Measurements from ENCODE around the gene OXA1L.
"Not testable (repeated sequence)": the region's sequence is repeated elsewhere in the genome, so short reads cannot be mapped to it uniquely, and the experiment has no call there.

OXA1L gene

GRCh38 chr14:22769369-22769768 lies 2.9 kb downstream of the OXA1L start:
- no peak for DNase-seq (ENCODE audit: low spot score)

DNA sequence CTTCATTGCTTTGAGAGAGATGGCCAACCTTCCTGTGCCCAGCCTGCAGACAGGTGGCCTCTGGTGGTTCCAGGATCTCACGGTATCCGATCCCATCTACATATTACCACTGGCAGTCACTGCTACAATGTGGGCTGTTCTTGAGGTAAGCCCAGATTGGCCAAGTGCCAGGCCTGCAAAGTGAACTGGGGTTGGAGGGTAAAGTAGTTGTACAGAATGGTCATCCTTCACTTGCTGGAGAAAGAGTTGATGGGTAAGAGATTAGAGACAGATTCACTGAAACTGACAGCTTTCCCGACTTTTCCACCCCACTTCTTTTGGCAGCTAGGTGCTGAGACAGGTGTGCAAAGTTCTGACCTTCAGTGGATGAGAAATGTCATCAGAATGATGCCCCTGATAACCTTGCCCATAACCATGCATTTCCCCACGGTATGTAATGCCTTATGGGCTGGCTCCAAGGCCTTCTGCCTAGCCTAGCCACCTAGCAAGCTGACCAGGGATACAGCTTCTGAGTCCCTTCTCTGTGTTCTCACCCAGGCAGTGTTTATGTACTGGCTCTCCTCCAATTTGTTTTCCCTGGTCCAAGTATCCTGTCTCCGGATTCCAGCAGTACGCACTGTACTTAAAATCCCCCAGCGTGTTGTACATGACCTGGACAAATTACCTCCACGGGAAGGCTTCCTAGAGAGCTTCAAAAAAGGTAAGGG lies 4.1 kb downstream of the OXA1L start:
- DNase-seq (ENCODE audit: low spot score), result no peak

GRCh38 chr14:22772725-22773124 lies 6.2 kb downstream of the OXA1L start:
- DNase-seq (ENCODE audit: low spot score), result no peak

GRCh38 chr14:22773162-22774010 lies 6.9 kb downstream of the OXA1L start:
- DNase-seq (ENCODE audit: low spot score), result no peak

- DNase-seq (ENCODE audit: low spot score), result no peak
Observed at GRCh38 chr14:22774011-22774706, 7.7 kb downstream of the OXA1L start.

DNA sequence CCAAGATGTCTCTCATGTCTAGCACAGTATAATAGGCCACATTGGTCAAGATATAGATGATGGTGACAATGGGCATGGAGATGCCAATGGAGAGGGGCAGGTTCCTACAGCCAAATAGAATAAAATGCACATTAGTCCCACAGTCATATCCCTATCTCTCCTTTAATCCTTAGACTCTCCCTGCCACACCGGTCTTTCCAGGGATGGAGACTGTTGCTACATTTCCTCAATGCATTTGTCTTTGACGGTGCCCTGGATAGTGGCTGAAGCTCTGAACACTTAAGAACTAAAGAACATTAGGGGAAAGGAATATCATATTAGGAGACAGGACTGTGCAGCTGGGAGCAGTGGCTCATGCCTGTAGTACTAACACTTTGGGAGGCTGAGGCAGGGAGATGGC lies 9.7 kb downstream of the OXA1L start:
- DNase-seq (ENCODE audit: low spot score), result no peak

DNA sequence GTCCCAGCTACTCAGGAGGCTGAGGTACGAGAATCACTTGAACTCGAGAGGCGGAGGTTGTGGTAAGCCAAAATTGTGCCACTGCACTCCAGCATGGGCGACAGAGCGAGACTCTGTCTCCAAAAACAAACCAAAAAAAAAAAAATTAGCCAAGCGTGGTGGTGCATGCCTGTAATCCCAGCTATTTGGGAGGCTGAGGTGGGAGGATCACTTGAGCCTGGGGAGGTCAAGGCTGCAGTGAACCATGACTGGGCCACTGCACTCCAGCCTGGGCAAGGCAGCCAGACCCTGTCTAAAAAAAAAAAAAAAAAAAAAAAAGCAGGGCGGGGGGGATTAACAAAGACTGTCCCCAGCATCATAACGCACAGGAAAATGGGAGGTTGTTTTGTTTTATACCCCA lies 10.4 kb downstream of the OXA1L start:
- DNase-seq (ENCODE audit: low spot score), result not testable (repeated sequence)

- no peak for DNase-seq (ENCODE audit: low spot score)
Observed at GRCh38 chr14:22778084-22778483, 11.6 kb downstream of the OXA1L start.

- DNase-seq (ENCODE audit: low spot score), result no peak
Observed at GRCh38 chr14:22780105-22780679, 13.7 kb downstream of the OXA1L start.

DNA sequence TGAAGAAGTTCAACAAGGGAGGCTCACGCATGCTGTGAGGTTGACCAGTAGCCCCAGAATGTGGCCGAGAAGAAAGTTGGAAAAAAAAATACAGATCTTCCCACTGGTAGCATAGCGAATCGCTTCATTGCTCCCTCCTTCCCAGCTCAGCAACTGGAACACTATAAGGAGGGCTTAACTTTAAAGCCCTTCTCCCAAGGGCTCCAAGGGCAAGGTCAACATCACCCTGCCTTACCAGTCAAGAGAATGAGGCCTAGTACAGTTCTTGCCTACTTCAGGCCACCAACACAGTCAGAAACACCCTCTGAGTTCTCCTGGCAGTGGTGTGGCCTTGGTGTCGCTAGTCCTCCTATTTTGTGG lies 14.4 kb downstream of the OXA1L start:
- DNase-seq (ENCODE audit: low spot score), result no peak

GRCh38 chr14:22781301-22781991 lies 15.0 kb downstream of the OXA1L start:
- no peak for DNase-seq (ENCODE audit: low spot score)

DNA sequence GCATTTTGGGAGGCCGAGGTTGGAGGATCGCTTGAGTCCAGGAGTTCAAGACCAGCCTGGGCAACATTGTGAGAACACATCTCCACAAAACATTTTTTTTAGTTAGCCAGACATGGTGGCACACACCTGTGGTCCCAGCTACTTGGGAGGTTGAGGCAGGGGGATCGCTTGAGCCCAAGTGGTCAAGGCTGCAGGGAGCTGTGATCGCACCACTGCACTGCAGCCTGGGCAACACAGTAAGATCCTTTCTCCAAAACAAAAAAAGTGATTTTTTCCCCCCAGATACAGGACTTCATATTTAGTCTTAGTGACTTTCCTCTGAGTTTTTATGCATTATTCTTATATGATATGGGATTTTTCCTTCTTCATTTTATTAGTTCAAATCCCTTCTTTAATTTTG lies 20.2 kb downstream of the OXA1L start:
- DNase-seq (ENCODE audit: low spot score), result no peak

DNA sequence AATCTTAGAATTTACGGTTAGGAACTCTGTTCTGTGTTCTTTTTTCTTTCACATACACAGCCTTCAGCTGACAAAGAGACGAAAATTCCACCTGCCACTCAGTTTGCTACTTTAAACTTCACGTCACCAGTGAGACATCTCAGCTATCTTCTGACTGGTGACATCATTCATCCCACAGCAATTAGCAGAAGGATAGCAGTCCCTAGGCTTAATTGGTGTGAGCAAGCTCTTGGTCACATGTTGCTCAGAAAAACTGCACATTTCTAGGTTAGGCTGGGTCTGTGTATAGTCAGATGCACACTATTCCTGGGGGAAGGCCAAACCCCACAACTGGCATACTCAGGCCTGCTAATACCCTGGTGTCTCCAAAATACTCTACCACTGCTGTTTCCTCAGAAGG lies 24.8 kb downstream of the OXA1L start:
- DNase-seq (ENCODE audit: low spot score), result no peak

- no peak for DNase-seq (ENCODE audit: low spot score)
Observed at GRCh38 chr14:22792158-22792557, 25.7 kb downstream of the OXA1L start.

DNA sequence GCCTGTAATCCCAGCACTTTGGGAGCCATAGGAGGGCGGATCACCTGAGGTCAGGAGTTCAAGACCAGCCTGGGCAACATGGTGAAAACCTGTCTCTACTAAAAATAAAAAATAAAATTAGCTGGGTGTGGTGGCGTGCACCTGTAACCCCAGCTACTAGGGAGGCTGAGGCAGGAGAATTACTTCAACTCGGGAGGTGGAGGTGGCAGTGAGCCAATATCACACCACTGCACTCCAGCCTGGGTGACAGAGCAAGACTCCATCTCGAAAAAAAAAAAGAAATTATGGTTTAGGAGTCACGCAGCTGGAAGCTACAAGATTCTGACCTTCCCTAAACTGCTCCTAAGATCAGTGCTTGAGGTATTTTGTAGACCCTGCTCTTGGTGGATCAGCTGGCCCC lies 27.1 kb downstream of the OXA1L start:
- not testable (repeated sequence) for DNase-seq (ENCODE audit: low spot score)

GRCh38 chr14:22793976-22794375 lies 27.5 kb downstream of the OXA1L start:
- DNase-seq (ENCODE audit: low spot score), result no peak

- DNase-seq (ENCODE audit: low spot score), result no peak
Observed at GRCh38 chr14:22794551-22794951, 28.1 kb downstream of the OXA1L start.

DNA sequence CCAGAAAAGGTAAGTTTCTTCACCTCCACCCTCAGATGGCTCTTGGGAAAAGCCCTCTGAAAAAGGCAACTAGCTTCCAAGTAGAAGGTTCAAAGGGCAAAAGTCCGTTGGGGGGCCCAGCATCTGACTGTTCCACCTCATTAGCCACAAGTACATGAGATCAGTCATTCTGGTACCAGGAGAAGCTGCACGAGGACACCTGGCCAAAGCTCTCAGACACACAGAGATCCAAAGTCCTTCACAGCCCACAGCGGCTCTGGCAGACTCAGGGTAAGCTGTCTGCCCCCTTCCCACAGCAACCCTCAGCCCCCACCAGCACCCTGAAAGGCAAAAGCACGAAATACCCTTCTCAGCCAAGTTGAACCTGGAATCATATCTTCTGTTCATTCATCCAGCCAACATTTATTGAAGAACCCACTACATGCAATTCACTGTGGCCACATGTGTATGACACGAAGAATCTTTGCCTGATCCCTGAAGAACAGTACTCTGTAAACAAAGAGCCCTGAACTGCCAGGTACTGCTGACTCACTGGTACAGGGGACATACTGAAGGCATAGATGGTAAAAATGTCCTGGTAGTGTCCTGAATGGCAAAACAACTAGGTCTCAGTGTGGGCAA lies 29.7 kb downstream of the OXA1L start:
- DNase-seq (ENCODE audit: low spot score), result no peak

GRCh38 chr14:22797017-22797917 lies 30.8 kb downstream of the OXA1L start:
- no peak for DNase-seq (ENCODE audit: low spot score)

DNA sequence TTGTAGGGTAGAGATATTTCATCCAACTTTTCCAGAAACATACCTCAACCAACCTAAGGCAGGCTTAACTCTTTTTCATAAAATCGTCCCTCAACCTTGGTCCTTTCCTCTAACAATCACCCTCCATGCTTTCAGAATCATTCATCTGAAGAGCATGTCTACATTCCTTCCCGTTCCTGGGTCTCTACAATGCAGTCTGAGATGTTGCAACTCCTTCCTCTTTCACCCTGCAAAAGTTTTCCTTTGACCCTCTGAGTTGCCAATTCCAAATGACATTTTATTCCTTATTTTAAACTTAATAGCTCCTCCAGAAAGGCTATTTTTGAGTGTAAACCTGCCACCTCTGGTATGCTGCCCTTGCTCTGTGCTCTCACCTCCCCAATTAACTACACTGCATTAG lies 32.0 kb downstream of the OXA1L start:
- DNase-seq (ENCODE audit: low spot score), result no peak

DNA sequence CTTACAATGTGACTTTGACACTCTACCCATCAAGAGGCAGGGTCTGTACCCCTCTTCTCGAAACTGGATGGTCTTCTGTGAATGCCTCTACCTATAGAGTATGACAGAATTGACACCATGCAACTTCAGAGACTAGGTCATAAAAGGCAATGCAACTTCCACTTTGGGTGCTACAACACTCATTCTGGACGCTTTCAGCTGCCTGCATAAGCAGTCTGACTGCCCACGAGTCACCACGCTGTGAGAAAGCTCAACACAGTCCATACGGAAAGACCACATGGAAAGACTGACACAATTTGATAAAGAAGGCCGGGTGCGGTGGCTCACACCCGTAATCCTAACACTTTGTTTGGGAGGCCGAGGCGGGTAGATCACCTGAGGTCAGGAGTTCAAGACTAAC lies 33.9 kb downstream of the OXA1L start:
- no peak for DNase-seq (ENCODE audit: low spot score)

All from HuH-7.5 (cell line).